ENCODE measurements around the gene RSAD1.

Gene RSAD1

GRCh38 chr17:50452630-50453300, 25.9 kb upstream of the RSAD1 start:
- Histone ChIP-seq H3K4me3 (no peak overlapping the region), H3K36me3 (ENCODE audit: insufficient read depth, low read length) (no peaks in the 10 kb centered on the region), H3K9me3 (ENCODE audit: low read depth, low read length) (no peaks in the 10 kb centered on the region), H3K9ac (ENCODE audit: insufficient read length) (no peak overlapping the region), H3K27ac (no peak overlapping the region)
- TF ChIP-seq EZH2 (IDR thresholded peaks at IDR 0.05) (no peak), POLR2AphosphoS5 (IDR thresholded peaks at IDR 0.05; ENCODE audit: borderline replicate concordance, low read depth, low read length) (no peak), FOXP2 (optimal IDR thresholded peaks at IDR 0.05; ENCODE audit: control extremely low read depth, extremely low read length, insufficient read depth) (no peak)
- DNase-seq (ENCODE audit: low read depth, low spot score): no peak

- H3K9me3 ChIP-seq (ENCODE audit: low read depth, low read length): no peaks in the 10 kb centered on the region
- H3K4me3 ChIP-seq: no peak overlapping the region
- TF ChIP-seq FOXP2 (optimal IDR thresholded peaks at IDR 0.05; ENCODE audit: control extremely low read depth, extremely low read length, insufficient read depth) (no peak), POLR2AphosphoS5 (IDR thresholded peaks at IDR 0.05; ENCODE audit: borderline replicate concordance, low read depth, low read length) (no peak), EZH2 (IDR thresholded peaks at IDR 0.05) (no peak)
- no peak overlapping the region for H3K27ac ChIP-seq
- no peak overlapping the region for H3K9ac ChIP-seq (ENCODE audit: insufficient read length)
- no peaks in the 10 kb centered on the region for H3K36me3 ChIP-seq (ENCODE audit: insufficient read depth, low read length)
- DNase-seq (ENCODE audit: low read depth, low spot score): no peak
These were observed 24.8 kb upstream of the RSAD1 start for GRCh38 chr17:50453901-50454300.

- DNase-seq (ENCODE audit: low read depth, low spot score): no peak
- Histone ChIP-seq H3K36me3 (ENCODE audit: insufficient read depth, low read length) (no peaks in the 10 kb centered on the region), H3K27ac (no peak overlapping the region), H3K9ac (ENCODE audit: insufficient read length) (no peak overlapping the region), H3K9me3 (ENCODE audit: low read depth, low read length) (no peaks in the 10 kb centered on the region), H3K4me3 (no peak overlapping the region)
- TF ChIP-seq FOXP2 (optimal IDR thresholded peaks at IDR 0.05; ENCODE audit: control extremely low read depth, extremely low read length, insufficient read depth) (no peak), POLR2AphosphoS5 (IDR thresholded peaks at IDR 0.05; ENCODE audit: borderline replicate concordance, low read depth, low read length) (no peak), EZH2 (IDR thresholded peaks at IDR 0.05) (no peak)
These were observed 21.0 kb upstream of the RSAD1 start for GRCh38 chr17:50457621-50458020.

GRCh38 chr17:50458270-50458669, 20.4 kb upstream of the RSAD1 start:
- H3K36me3 ChIP-seq (ENCODE audit: insufficient read depth, low read length): no peaks in the 10 kb centered on the region
- no peak for TF ChIP-seq FOXP2 (optimal IDR thresholded peaks at IDR 0.05; ENCODE audit: control extremely low read depth, extremely low read length, insufficient read depth)
- no peak for TF ChIP-seq POLR2AphosphoS5 (IDR thresholded peaks at IDR 0.05; ENCODE audit: borderline replicate concordance, low read depth, low read length)
- no peak for TF ChIP-seq EZH2 (IDR thresholded peaks at IDR 0.05)

GRCh38 chr17:50458701-50459676, 19.7 kb upstream of the RSAD1 start:
- no peak for TF ChIP-seq EZH2 (IDR thresholded peaks at IDR 0.05)
- no peak for TF ChIP-seq FOXP2 (optimal IDR thresholded peaks at IDR 0.05; ENCODE audit: control extremely low read depth, extremely low read length, insufficient read depth)
- no peak for TF ChIP-seq POLR2AphosphoS5 (IDR thresholded peaks at IDR 0.05; ENCODE audit: borderline replicate concordance, low read depth, low read length)
- no peak overlapping the region for H3K4me3 ChIP-seq
- no peaks in the 10 kb centered on the region for H3K9me3 ChIP-seq (ENCODE audit: low read depth, low read length)
- H3K9ac ChIP-seq (ENCODE audit: insufficient read length): no peak overlapping the region
- no peaks in the 10 kb centered on the region for H3K36me3 ChIP-seq (ENCODE audit: insufficient read depth, low read length)
- H3K27ac ChIP-seq: no peak overlapping the region
- no peak for DNase-seq (ENCODE audit: low read depth, low spot score)

More at GRCh38 chr17:50458270-50458669, 20.4 kb upstream of the RSAD1 start:
- no peak for DNase-seq (ENCODE audit: low read depth, low spot score)
- Histone ChIP-seq H3K27ac (no peak overlapping the region), H3K9me3 (ENCODE audit: low read depth, low read length) (no peaks in the 10 kb centered on the region), H3K4me3 (no peak overlapping the region), H3K9ac (ENCODE audit: insufficient read length) (no peak overlapping the region)

- no peak for DNase-seq (ENCODE audit: low read depth, low spot score)
- H3K27ac ChIP-seq: no peak overlapping the region
- no peaks in the 10 kb centered on the region for H3K36me3 ChIP-seq (ENCODE audit: insufficient read depth, low read length)
- H3K9ac ChIP-seq (ENCODE audit: insufficient read length): no peak overlapping the region
- H3K9me3 ChIP-seq (ENCODE audit: low read depth, low read length): no peaks in the 10 kb centered on the region
- TF ChIP-seq POLR2AphosphoS5 (IDR thresholded peaks at IDR 0.05; ENCODE audit: borderline replicate concordance, low read depth, low read length) (no peak), FOXP2 (optimal IDR thresholded peaks at IDR 0.05; ENCODE audit: control extremely low read depth, extremely low read length, insufficient read depth) (no peak), EZH2 (IDR thresholded peaks at IDR 0.05) (no peak)
- H3K4me3 ChIP-seq: no peak overlapping the region
These were observed 18.9 kb upstream of the RSAD1 start for GRCh38 chr17:50459756-50460155.

- H3K9me3 ChIP-seq (ENCODE audit: low read depth, low read length): no peaks in the 10 kb centered on the region
- H3K4me3 ChIP-seq: no peak overlapping the region
- no peaks in the 10 kb centered on the region for H3K36me3 ChIP-seq (ENCODE audit: insufficient read depth, low read length)
- H3K27ac ChIP-seq: no peak overlapping the region
- no peak for DNase-seq (ENCODE audit: low read depth, low spot score)
- no peak overlapping the region for H3K9ac ChIP-seq (ENCODE audit: insufficient read length)
- TF ChIP-seq POLR2AphosphoS5 (IDR thresholded peaks at IDR 0.05; ENCODE audit: borderline replicate concordance, low read depth, low read length) (no peak), FOXP2 (optimal IDR thresholded peaks at IDR 0.05; ENCODE audit: control extremely low read depth, extremely low read length, insufficient read depth) (no peak), EZH2 (IDR thresholded peaks at IDR 0.05) (no peak)
These were observed 17.7 kb upstream of the RSAD1 start for GRCh38 chr17:50460831-50461526.

Data from SK-N-MC (cell line).